ENCODE results near the gene MROH2A.

Gene MROH2A

DNA sequence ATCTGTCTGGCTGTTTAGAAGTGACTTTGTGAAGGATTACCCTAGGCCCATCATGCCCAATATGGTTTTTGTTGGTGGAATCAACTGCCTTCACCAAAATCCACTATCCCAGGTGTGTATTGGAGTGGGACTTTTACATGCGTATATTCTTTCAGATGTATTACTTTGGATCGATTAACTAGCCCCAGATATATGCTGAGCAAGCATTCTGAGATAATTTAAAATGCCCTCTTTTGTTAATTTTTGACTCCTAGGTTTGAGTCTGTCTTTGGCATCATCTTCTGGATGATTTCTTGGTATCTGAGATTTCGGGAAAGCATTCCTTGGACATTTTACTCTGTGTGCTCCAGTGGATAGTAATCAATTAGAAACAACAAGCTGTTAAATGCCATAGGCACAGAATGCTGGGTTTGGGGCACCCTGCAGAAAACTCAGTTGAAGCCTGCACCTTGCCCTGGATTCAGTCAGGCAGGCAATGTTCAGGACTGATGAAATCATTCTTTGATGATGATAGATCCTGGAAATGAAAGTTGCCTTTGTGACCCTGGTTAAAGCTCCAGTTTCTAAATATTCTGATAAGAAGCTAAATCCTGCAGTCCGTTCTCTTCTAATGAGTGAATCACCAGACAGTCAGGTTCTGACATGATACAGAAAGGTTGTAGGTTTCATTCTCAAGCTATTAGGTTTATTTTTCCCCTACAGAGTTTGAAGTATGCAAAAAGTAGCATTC, 16.9 kb upstream of the MROH2A start:
- DNase-seq = no peak

DNA sequence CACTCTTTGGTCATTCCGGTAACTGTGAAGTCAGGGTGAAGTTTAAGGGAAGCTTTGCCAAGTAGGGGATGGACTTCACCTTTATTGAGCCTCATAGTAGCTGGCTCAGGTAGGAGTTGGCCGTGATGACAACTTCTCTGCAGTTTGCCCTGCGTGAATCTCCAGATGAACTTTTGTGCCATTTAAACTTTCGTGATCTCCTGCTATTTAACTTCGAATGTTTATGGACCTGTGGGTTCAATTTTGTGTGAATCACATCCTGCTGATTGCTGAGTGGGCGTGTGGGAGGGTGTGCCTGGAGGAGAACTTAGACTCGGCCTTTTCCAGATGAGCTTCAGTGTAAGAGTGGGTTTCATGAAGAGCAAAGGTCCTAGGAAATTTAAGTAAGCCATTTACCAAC, 13.9 kb upstream of the MROH2A start:
- DNase-seq = no peak

DNA sequence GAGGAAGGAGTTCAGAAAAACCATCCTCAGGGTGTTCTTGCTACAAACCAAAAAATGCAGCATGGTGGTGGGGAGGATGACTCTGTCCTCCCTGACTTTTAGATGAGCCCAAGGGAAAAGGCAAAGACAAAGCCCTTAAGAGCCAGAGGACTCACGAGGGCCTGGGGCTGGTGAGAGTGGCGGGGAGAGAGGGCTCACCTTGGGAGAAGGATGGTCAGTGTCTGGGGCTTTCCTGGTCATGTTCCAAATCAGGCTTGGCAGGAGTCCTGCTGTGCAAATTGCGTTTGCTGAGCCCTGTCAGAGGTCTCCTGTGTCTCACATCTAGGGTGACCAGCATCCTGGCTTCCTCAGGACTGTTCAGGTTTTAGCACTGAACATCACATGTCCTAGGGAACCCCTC, 13.4 kb upstream of the MROH2A start:
- DNase-seq = no peak

DNA sequence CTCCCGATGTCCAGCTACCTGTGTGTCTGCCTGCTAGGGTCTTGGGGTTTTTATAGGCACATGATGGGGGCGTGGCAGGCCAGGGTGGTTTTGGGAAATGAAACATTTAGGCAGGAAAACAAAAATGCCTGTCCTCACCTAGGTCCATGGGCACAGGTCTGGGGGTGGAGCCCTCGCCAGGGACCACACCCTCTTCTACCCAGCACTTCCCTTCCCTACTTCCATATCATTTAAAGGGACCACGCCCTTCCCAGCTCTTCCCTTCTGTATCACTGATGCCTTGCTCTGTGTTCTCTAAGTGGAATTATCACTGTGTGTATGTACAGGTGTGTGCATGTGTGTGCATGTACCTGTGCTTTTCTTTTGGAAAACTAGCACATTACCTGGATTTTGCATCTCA, 11.7 kb upstream of the MROH2A start:
- DNase-seq = no peak

DNA sequence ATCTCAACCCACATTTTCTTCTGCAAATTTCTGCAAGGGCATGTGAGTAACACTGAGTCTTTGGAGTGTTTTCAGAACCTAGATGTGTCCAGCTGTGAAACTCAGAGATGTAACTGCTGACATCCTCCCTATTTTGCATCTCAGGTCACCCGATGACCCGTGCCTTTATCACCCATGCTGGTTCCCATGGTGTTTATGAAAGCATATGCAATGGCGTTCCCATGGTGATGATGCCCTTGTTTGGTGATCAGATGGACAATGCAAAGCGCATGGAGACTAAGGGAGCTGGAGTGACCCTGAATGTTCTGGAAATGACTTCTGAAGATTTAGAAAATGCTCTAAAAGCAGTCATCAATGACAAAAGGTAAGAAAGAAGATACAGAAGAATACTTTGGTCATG, 10.1 kb upstream of the MROH2A start:
- DNase-seq = no peak

DNA sequence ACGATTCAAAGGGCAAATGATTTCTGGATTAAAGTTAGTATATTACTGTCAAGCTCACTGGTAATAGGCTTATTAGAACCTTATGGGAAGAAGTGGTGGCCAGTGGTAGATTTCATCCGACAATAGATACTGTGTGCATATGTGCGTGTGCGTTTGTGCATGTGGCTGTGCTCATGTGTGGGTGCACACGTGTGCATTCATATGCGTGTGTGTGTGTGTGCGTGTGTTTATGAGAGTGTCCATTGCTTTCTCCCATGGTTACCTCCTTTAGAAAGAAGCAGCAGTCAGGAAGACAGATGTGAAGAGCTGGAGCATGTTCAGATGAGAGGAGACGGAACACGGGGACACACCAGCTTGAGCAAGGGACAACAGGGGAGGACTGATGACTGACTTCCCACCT, 8.9 kb upstream of the MROH2A start:
- DNase-seq = no peak

DNA sequence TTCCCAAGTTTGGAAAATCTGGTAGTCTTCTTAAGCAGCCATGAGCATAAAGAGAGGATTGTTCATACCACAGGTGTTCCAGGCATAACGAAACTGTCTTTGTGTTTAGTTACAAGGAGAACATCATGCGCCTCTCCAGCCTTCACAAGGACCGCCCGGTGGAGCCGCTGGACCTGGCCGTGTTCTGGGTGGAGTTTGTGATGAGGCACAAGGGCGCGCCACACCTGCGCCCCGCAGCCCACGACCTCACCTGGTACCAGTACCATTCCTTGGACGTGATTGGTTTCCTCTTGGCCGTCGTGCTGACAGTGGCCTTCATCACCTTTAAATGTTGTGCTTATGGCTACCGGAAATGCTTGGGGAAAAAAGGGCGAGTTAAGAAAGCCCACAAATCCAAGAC, 6.0 kb upstream of the MROH2A start:
- no peak for DNase-seq

DNA sequence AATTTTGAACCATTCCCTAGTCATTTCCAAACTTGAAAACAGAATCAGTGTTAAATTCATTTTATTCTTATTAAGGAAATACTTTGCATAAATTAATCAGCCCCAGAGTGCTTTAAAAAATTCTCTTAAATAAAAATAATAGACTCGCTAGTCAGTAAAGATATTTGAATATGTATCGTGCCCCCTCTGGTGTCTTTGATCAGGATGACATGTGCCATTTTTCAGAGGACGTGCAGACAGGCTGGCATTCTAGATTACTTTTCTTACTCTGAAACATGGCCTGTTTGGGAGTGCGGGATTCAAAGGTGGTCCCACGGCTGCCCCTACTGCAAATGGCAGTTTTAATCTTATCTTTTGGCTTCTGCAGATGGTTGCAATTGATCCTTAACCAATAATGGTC, 5.5 kb upstream of the MROH2A start:
- DNase-seq = no peak

DNA sequence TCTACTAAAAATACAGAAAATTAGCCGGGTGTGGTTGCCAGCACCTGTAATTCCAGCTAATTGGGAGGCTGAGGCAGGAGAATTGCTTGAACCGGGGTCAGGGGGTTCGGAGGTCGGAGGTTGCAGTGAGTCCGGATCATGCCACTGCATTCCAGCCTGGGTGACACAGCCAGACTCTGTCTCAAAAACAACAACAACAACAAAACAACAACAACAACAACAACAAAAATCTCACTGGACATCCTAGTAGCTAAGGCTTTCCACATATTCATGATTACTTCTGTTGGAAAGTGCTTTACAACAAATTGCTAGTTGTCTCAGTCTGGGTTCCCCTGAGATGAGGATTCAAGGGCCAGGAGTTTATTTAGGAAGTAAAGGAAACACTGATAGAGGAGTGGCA, 4.3 kb upstream of the MROH2A start:
- no peak for DNase-seq

DNA sequence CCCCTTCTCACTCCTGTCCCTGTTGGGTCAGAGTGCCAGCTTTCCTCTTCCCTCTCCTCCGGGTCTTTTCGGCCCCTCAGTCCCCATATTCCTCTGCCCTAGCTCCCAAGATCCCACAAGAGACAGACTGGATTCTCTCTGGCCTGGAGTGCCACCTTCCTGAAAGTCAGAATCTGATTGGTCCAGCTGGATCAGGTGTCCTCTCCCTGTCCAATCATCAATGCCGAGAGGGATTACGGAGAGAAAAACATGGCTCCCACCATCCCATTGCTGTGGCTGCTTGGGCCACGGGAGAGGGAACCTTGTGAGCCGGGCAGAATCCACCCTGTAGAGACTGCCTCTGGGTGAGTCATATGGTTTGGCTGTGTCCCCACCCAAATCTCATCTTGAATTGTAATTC, 2.7 kb upstream of the MROH2A start:
- DNase-seq = no peak

DNA sequence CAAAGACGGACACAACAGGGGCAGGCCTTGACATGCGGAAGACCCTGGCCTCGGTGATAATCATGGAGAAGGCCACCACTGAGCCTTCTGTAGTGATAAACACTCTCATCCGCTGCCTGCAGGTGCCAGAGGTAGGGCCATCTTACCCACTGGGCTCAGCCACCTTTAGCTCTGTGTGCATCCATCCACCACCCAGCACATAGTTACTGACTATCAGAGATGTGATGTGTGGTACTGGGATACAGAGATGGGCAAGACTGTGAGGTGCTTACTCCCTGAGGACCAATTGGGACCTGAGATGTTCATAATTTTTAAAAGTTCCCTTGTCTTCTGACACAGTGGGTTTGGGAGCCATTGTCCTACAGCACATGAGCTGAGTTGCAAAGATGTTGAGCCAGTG, 1.6 kb downstream of the MROH2A start:
- DNase-seq = no peak

DNA sequence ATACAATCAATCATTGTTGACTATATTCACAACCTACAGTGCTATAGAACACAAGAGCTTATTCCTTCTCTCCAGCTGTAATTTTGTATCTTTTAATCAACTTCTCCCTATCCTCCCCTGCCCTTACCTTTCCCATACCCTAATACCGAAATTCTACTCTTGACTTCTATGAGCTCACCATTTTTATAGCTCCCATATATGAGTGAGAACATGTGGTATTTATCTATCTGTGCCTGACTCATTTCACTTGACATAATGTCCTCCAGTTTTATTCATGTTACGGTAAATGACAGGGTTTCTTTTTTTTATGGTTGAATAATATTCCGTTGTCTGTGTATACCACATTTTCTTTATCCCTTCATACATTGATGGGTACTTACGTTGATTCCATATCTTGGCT, 2.6 kb downstream of the MROH2A start:
- DNase-seq = no peak

DNA sequence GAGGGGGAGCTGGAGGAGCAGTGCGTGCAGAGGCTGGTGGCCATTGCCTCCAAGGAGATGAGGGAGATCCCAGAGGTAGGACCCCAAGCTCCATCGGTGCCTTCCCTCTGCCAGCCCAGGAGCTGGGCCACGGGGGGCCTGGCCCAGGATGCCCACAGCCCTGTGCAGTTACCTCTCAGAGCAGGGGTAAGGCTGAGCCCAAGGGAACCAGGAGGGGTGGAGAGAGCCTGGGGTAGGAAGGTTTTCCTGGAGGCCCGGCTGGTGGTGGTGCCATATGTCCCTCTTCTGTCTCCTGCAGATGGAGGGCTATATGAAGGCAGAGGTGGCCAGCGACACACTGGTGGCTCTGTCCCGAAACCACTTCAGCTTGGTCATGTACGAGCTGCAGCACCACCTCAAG, 11.4 kb downstream of the MROH2A start:
- no peak for DNase-seq

DNA sequence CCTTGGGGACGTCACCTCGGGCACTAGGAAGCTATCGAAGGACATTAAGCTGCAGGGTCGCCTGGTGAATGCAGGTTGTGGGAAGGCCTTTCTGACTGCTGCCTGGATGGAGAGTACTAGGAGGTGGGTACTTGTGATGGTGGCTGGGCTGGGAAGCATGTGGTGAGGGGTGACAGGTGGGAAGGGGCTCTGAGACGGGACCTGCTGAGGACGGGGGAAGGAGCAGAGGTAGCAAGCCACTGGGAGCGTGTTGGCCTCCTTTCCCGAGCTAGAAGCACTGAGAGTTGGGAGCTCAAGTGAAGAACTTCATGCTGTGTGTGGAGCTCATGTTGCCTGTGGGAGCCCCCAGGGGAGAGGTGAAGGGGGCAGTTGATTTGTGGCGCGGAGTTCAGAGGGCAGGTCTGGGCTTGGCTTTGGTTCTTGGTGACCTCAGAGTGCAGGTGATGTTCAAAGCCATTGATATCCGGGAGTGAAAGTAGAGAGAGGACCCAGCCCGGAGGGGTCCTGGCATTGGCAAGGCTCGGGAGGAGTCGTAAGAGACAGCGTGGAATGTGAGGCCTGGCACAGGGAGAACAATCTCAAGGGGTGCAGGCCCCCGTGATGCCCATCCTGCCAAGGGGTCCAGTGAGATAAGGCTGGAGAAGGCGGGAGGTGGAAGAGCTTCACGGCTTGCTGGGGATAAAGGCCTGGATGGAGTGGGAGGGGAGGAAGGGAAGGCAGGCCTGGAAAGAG, 13.2 kb downstream of the MROH2A start:
- DNase-seq = no peak

DNA sequence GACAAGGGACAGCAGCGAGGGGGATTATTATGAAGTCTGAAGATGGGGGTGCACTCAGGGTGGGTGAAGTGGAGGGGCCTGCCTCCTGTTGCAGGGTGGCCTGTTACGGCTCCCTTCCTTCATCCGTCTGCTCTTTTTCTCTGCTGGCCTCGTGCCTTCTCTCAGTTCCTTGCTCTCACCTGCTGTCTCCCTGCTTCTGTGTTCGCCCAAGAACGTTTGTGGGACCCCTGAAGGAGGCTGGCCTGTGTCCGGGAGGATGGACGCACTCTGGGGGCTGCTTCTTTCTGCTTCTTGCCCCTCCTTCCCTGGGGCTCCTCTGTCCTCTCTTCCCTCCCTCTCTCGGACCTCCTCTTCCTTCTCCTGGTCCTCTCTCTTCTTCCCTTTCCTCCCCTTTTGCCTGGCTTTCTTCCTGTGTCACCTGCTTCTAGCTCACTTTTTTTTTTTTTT, 13.8 kb downstream of the MROH2A start:
- DNase-seq = no peak

DNA sequence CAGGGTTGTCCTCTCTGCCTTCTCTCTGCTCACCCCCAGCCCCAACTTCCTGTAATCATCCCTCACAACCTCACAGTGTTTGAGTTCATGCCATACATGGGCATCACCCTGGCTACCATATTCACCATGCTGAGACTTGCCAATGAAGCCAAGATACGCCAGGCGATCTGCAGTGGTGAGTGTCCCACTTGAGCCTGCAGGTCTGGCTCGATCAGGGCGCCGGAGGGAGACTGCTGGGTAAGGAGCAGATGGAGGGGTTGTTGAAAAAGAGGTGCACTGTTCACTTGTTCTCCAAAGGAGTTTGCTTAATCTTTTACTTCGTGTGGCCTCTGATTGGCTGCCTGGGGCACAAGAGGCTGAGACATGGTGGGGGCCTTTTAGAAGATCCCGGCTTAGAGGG, 14.6 kb downstream of the MROH2A start:
- DNase-seq = no peak

DNA sequence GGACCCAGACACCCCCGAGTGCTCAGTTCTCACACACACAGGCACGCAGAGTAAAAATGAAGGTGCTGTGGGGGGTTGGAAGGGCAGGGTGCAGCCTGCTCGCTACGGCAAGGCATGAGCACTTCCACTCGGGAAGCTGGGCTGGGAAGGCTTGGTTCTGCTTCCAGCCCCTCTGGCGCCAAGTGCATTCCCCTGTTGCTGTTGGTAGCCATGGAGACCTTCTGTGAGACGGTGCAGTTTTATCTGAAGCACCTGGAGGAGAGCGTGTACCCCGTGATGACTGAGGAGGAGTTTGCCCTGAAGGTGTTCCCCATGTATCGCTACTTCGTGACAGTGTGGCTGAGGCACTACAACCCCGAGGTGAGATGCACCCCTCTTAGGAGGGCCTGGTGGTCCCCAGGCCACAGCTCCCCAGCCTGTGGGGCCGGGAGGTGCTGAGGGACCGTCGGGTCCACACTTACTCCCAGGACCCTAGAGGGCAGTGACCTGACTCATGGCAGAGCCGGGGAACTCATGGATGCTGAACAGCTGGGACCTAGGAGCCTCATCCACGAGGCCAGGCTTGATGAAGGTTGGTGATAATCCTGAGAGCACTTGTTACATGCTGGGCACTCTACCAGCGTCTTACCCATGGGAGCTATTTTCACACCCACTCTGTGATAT, 15.5 kb downstream of the MROH2A start:
- no peak for DNase-seq

DNA sequence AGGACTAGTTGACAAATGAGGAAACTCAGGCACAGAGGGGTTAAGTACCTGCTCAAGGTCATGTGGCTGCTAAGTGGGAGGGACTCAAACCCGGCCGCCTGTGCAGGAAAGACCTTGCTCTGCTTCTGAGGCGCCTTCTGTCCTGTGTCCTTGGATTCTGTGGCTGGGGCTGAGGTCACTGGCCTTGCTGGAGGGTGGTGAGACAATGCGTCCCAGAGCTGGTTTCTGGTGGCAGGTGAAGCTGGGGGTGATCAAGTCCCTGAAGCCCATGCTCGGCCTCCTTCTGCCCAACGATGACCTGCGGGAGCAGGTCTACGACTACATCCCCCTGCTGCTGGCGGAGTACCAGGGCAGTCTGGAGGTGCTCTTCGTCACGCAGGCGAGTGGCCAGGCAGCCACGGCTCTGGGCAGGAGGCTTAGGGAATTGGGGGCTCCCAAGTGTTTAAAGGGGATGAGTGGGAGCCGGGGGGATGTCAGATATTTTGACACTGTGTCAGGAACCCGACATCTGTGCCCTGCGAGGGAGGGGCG, 16.1 kb downstream of the MROH2A start:
- DNase-seq = no peak

DNA sequence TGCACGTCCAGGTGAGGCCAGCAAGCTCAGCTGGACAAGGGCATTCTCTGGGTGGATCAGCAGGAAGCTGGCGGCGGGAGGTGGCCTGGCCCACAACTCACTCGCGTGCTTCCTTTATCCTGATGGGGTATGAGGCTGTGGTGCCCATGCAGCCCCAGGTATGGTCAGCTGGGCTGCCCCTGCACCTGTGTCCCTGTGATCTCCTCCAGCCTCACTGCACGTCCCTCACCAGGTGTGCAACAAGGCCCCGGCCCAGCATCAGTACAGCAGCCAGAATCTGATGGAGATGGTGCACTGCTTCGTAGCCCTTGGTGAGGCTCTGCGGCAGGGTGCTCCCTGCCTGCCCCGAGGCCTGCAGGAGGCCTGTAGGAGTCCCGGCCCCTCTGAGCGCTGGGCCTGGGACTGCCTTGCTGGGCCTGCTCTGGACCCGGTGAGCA, 17.6 kb downstream of the MROH2A start:
- DNase-seq = no peak

DNA sequence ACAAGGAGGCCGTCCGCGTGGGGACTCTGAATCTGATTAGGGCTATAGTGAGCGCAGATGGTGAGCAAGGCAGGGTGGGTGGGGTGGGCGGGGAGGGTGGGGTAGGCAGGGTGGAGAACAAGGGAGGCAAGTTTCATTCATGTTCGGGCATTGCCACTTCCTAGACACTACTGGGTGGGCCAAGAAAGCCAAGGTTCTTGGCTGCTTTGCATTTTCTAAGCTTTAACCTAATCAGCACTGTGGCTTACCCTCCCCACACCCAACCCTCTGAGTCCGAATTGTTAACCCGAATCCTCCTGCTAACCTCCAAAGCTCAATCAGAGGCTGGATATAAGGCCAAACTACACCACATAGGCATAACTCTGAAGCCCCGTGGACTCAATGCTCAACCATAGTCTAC, 18.1 kb downstream of the MROH2A start:
- DNase-seq = no peak

DNA sequence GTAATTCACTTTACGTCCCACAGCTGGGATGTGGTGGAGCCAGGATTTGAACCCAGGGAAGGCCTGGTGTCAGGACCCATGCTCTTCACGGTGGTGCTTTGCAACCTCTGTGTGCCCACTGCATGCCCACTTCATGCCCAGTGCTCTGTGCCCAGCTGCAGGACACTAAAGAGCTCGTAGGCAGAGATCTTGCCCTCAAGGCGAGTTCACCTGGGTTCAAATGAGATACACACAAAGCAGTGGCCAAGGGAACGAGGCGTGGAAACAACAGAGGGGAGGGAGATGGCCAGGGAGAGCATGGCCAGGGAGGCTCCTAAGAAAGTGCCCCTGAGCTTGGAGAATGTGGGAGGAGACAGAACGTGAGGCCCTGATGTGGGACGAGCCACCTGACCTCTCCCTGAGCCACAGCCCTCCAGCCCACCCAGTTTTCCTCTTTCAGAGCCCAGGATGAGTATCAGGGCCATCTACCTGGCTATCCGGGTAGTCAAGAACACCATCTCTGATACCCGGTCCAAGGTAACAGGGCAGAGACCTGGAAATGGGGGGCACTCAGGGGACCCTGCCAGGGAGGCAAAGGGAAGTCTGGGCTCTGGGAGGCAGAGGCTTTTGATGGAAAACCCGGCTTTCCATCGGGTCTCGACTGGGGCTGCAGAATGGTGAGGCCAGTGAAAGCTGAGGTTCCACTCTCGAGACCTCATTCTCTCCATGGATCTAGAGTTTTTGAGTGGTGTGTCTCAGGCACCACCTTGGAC, 20.4 kb downstream of the MROH2A start:
- DNase-seq = no peak

DNA sequence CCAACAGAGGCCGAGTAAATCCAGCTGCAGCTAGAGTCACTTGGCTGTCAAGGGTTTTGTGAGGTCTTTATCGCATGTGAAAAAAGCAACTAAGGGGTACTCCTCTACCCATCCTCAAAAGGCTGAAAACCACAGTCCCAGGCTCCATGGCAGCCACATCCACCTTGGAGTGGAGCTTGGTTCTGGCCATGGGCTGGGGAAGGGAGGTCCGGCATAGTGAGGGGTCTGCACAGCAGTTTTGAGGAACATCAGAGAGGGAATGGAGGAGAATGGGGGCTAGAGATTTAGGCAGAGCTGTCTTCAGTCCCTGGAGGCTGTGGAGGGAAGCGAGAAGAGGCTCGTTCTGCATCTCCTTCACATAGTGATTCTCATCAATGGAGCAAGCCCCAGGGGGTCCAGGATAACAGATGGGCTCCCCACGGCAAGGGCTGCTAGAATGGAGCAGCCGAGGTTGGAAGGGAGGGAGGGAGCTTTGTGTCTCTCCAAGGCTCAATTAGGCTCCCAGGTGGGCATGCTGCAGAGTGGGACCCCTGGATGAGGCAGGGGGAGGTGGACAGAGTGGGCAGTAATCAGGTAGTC, 21.0 kb downstream of the MROH2A start:
- DNase-seq = no peak

DNA sequence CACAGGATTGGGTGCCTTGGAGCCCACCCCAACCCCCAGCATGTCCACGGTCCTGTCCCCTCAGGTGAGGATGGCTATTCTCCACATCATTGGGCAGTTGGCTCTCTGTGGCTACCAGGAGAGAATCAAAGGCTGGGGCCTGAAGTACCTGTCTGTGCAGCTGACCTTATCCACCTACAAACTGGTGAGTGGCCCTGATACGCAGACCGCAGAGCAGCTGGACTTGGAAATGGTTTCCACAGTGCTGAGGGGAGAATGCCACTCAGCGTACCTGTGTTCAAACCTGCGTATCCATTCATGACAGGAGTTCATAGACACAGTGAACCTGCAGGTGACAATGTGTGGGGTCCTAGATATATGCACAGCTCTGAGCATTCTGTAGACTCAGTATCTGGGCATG, 21.6 kb downstream of the MROH2A start:
- no peak for DNase-seq

All from NCI-H187 (cell line).